ENCODE results near the gene SYNE2. TPM values are rescaled to one million over a fixed set of nuclear protein-coding genes. Genes with fewer than 3 reads are reported as not detected.
"Not testable (repeated sequence)": the region's sequence is repeated elsewhere in the genome, so short reads cannot be mapped to it uniquely, and the experiment has no call there.

SYNE2 gene
- polyA plus RNA-seq, 1 donor from 2014 or later: 18.1 TPM

DNA sequence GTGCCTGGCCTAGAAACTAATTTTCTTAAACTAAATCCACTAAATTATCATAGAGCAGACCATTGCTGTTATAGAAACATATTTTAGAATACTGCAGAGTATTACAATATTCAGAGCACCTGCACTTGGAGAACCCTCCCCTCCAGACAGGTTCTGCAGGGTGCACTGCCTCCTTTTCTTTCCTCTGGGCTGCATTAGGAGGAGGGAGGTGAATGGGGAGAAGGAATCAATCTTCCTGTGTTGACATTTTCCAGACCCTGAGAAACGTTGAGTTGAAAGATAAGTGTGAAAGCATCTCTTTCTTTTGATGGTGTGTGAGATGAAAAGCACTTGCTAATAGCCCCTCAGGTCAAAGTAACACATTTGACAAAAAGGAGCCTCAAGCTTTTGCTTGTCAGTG, 7.3 kb downstream of the SYNE2 start:
- Mint-ChIP-seq H3K4me1 (peaks cover 18 to 22% (median 22%) of the 10 kb centered on the region in 3 donors), H3K27ac (peak overlapping the region in 2 of 3 donors; percentile 21 to 68), H3K9me3 (no peaks in the 10 kb centered on the region), H3K27me3 (peaks cover 4% of the 10 kb centered on the region), H3K4me3 (peak overlapping the region in 1 of 4 donors; percentile 35), H3K36me3 (peaks cover 3% of the 10 kb centered on the region)

DNA sequence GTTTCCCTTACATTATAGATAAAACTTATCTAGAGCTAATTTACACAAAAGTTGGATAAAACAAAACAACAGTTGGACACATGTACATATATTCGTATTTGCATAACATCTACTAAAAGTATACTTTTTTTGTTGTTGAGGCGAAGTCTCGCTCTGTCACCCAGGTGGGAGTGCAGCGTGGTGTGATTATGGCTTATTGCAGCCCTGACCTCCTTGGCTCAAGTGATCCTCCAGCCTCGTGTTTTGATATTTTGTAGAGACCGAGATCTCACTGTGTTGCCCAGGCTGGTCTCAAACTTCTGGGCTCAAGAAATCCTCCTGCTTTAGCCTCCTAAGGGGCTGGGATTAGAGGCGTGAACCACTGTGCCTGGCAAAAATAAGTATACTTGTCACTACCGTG, 9.4 kb downstream of the SYNE2 start:
- Mint-ChIP-seq H3K27me3 (peaks cover 2% of the 10 kb centered on the region), H3K4me1 (peaks cover 26 to 31% (median 30%) of the 10 kb centered on the region in 3 donors), H3K27ac (peak overlapping the region in 1 of 3 donors; percentile 46), H3K9me3 (no peaks in the 10 kb centered on the region), H3K4me3 (peak overlapping the region in 2 of 4 donors; percentile 23 to 59), H3K36me3 (peaks cover 3% of the 10 kb centered on the region)

DNA sequence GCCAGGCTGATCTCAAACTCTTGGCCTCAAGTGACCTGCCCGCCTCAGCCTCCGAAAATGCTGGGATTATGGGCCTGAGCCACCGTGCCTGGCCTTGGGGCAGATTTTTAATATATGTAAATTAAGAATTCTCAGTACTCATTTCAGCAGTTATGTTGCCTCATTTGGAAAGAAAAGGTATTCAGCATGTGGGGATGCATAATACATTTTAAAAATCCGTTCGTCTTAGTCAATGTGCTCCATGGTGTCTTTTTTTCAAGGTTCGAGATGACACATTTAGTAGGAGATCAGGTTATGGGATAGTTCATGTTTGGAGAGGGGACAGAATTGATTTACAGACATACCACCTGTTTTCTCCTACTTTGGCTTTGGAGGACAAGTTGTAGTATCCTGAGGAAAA, 10.2 kb downstream of the SYNE2 start:
- Mint-ChIP-seq H3K27me3 (peaks cover 2% of the 10 kb centered on the region), H3K27ac (peak overlapping the region in 1 of 3 donors; percentile 46), H3K9me3 (no peaks in the 10 kb centered on the region), H3K4me1 (peaks cover 27 to 29% (median 27%) of the 10 kb centered on the region in 3 donors), H3K36me3 (peaks cover 2% of the 10 kb centered on the region), H3K4me3 (peak overlapping the region in 3 of 4 donors; percentile 1 to 76 (median 59))

DNA sequence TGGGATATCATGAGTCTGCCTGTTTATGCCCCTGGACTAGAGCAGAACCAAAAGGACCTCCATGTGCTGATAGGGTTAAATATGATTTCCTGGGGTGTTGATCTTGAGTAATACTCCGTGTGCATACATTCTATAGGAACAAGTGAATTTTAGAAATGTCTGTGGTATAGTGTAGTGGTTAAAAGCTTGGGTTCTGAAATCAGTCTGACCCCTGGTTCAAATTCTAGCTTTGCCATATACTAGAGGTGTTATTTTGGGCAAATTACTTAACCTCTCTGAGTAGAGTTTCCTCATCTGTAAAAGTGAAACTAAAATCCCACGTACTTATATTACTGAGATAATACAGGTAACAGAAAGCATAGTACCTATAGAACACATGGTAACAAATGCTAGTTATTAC, 12.0 kb downstream of the SYNE2 start:
- not testable (repeated sequence) for H3K9me3 Mint-ChIP-seq
- peaks cover 35 to 43% (median 41%) of the 10 kb centered on the region in 3 donors for H3K4me1 Mint-ChIP-seq

DNA sequence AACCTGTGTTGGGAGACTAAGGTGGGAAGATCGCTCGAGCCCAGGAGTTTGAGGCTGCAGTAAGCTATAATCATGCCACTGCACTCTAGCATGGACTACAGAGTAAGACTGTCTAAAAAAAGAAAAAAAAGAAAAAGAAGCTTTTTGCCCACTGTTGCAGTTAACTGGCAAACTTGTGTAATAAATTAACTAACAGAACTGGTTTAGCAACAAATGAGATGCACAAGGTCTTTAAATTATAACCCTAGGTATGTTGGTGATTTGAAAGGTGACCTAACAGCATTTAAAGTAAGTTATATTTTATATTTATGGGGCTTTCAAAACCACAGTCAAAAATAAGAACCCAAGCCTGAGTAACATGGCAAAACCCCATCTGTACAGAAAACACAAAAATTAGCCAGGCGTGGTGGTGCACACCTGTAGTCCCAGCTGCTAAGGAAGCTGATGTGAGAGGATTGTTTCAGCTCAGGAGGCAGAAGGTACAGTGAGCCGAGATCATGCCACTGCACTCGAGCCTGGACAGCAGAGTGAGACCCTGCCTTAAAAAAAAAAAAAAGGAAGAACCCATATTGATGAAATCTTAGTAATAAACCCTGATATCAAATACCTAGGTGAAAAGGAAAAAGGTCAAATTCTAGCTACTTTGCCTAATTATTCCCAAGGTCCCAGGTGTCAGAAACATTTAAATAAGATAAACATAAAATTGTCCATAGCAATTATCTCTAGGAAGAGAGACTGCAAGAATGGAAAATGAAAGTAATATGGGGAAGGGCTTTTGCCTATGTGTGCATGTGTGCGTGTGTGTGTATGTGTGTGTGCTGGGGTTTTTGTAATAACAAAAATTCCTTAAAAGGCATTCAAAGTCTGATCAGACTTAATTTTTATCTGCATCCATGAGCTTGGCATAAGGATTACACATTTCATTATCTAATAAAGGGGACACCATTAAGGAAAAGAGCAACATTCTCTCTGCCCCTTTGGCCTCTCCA, 15.4 kb downstream of the SYNE2 start:
- peak overlapping the region; percentile 77 to 81 (median 79) for H3K27ac Mint-ChIP-seq
- peaks cover 31 to 50% (median 47%) of the 10 kb centered on the region in 3 donors for H3K4me1 Mint-ChIP-seq
- peak overlapping the region; percentile 30 to 73 (median 64) for H3K4me3 Mint-ChIP-seq
- no peaks in the 10 kb centered on the region for H3K36me3 Mint-ChIP-seq
- H3K27me3 Mint-ChIP-seq: no peaks in the 10 kb centered on the region
- no peaks in the 10 kb centered on the region for H3K9me3 Mint-ChIP-seq

More for the DNA sequence above, 12.0 kb downstream of the SYNE2 start:
- not testable (repeated sequence) for H3K36me3 Mint-ChIP-seq, H3K27me3 Mint-ChIP-seq
- Mint-ChIP-seq H3K4me3 (peak overlapping the region; percentile 6 to 91 (median 72)), H3K27ac (peak overlapping the region; percentile 23 to 95 (median 94))

DNA sequence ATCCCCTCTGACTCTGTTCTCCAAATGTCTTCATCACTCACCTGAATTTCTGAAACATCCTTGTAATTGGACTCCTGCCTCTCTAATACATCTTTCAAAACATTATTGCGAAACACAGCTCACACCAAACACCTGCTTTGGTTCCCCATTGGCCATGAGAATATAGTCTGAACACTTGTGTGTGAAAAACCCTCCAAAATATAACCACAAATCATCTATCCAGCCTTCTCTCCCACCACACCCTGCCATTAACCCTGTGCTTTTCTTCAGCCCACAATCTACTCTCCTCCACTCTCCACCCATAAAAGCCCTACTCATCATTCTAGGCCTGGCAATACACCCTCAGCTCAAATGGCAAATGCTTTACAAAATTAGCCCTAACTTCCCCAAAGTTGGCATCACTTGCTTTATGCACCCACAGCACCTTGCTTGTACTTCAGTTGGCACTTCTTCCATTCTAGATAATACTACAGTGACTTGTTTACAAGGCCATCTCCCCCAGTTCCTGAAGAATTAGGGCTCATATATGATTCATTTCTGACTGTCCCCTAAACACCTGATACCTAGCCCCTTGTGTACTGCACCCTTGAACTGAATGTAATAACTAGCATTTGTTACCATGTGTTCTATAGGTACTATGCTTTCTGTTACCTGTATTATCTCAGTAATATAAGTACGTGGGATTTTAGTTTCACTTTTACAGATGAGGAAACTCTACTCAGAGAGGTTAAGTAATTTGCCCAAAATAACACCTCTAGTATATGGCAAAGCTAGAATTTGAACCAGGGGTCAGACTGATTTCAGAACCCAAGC, 17.3 kb downstream of the SYNE2 start:
- not testable (repeated sequence) for H3K36me3 Mint-ChIP-seq, H3K9me3 Mint-ChIP-seq, H3K27me3 Mint-ChIP-seq
- Mint-ChIP-seq H3K27ac (peak overlapping the region; percentile 33 to 67 (median 42)), H3K4me3 (peak overlapping the region in 3 of 4 donors; percentile 24 to 43 (median 29)), H3K4me1 (peaks cover 21 to 48% (median 41%) of the 10 kb centered on the region in 3 donors)

DNA sequence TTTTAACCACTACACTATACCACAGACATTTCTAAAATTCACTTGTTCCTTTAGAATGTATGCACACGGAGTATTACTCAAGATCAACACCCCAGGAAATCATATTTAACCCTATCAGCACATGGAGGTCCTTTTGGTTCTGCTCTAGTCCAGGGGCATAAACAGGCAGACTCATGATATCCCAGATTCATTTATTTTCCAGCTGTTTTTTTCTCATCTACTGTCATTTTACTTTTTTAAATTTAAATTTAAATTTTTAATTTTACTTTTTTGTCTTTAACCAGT, 17.9 kb downstream of the SYNE2 start:
- not testable (repeated sequence) for H3K9me3 Mint-ChIP-seq, H3K27ac Mint-ChIP-seq, H3K36me3 Mint-ChIP-seq, H3K27me3 Mint-ChIP-seq, H3K4me3 Mint-ChIP-seq
- H3K4me1 Mint-ChIP-seq: peaks cover 20 to 44% (median 38%) of the 10 kb centered on the region in 3 donors

DNA sequence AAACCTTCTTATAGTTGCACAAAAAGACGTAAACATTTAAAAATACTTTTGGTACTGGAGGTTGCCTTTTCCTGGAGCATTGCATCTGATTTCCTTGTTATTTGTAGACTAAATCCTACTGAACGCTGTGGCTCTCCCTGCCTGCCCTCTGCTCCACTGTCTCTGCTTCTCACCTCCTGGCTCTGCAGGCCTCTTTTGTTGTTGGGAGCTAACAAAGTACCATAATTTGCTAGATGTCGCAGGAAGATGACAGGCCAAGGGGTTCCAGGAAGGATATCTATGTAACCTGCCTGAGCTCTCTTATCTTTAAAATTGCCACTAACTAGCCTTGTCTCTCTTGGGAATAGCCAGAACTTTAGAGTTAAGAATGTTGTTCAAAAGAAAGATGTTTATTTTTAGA, 21.4 kb downstream of the SYNE2 start:
- Mint-ChIP-seq H3K36me3 (peaks cover 2% of the 10 kb centered on the region), H3K27ac (no peak overlapping the region), H3K4me3 (no peak overlapping the region), H3K9me3 (no peaks in the 10 kb centered on the region), H3K4me1 (peaks cover 6 to 21% (median 13%) of the 10 kb centered on the region in 3 donors), H3K27me3 (no peaks in the 10 kb centered on the region)

DNA sequence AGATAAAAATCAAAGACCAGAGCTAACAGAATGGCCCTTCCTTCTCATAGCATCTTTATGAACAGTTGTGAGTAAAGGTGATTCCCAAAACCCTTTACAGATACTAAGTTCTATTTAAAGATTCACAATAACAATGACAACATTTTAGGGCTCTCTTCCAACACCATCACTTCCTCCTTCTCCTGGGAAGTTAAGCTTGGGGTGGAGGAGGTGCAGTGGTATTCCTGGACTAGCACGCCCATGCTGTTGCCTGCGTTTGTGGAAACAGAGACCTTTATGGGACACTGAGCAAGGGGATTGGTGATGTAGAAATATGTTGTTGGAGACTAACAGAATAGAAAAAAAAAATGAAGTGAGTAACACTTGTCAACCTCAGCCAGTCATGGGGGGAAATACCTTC, 22.5 kb downstream of the SYNE2 start:
- H3K4me1 Mint-ChIP-seq: peaks cover 0 to 13% (median 7%) of the 10 kb centered on the region in 3 donors
- no peak overlapping the region for H3K4me3 Mint-ChIP-seq

DNA sequence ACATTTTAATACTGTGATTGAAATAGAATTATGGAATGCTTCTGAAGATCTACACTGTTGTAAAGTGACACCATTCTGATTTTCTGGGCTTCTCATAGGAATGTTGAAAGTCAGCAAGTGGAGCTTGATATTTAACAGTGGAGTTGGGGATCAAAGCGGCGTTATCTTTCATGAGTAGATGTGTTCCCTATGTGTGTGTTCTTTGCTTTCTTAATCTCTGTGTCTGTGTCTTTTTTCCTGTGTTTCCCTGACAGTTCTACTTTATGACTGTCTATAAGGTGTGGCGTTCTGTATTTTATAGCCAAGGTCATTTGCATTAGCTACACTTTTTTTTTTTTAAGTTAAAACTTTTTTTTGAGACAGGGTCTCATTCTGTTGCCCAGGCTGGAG, 24.7 kb downstream of the SYNE2 start:
- H3K4me3 Mint-ChIP-seq: no peak overlapping the region
- no peaks in the 10 kb centered on the region for H3K9me3 Mint-ChIP-seq
- no peaks in the 10 kb centered on the region for H3K27me3 Mint-ChIP-seq
- H3K27ac Mint-ChIP-seq: no peak overlapping the region
- H3K36me3 Mint-ChIP-seq: peaks cover 2% of the 10 kb centered on the region
- H3K4me1 Mint-ChIP-seq: peaks cover 0 to 13% (median 3%) of the 10 kb centered on the region in 3 donors

More for the DNA sequence above, 22.5 kb downstream of the SYNE2 start:
- no peaks in the 10 kb centered on the region for H3K27me3 Mint-ChIP-seq
- no peaks in the 10 kb centered on the region for H3K9me3 Mint-ChIP-seq
- H3K27ac Mint-ChIP-seq: peak overlapping the region in 1 of 3 donors; percentile 8
- H3K36me3 Mint-ChIP-seq: peaks cover 2% of the 10 kb centered on the region

DNA sequence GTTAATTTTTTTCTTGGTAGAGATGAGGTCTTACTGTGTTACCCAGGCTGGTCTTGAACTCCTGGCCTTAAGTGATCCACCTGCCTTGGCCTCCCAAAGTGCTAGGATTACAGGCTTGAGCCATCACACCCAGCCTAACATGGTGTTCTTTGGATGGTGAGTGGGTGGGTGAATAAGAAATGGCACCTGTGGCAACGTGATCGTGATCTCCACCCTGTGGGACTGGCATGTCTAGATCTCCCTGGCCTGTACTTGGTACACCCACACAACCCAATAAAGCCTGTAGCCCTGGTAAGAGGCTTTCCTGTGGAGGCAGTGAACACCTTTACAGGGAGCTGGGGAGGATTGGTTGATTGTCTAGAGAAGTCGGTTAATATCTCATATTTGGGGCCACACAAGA, 25.2 kb downstream of the SYNE2 start:
- Mint-ChIP-seq H3K36me3 (peaks cover 2% of the 10 kb centered on the region), H3K27ac (no peak overlapping the region), H3K27me3 (no peaks in the 10 kb centered on the region), H3K4me1 (peaks cover 0 to 9% (median 0%) of the 10 kb centered on the region in 3 donors), H3K9me3 (no peaks in the 10 kb centered on the region), H3K4me3 (no peak overlapping the region)

DNA sequence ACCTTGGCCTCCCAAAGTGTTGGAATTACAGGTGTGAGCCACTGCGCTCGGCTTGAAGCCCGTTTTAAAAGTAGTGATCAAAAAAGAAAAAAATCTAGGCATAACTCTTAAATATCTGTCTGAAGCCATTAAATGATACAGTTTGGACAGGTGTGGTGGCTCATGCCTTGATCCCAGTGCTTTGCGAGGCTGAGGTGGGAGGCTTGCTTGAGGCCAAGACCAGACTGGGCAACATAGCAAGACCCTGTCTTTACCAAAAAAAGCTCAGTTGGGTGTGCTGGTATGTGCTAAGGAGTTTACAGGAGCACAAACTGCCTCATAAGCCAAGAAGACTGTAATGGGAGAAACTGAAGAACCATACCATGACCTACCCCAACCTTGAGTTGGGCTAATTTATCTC, 26.0 kb downstream of the SYNE2 start:
- no peaks in the 10 kb centered on the region for H3K27me3 Mint-ChIP-seq
- no peaks in the 10 kb centered on the region for H3K9me3 Mint-ChIP-seq
- peaks cover 0 to 6% (median 0%) of the 10 kb centered on the region in 3 donors for H3K4me1 Mint-ChIP-seq
- H3K36me3 Mint-ChIP-seq: peaks cover 2% of the 10 kb centered on the region
- no peak overlapping the region for H3K27ac Mint-ChIP-seq
- no peak overlapping the region for H3K4me3 Mint-ChIP-seq

DNA sequence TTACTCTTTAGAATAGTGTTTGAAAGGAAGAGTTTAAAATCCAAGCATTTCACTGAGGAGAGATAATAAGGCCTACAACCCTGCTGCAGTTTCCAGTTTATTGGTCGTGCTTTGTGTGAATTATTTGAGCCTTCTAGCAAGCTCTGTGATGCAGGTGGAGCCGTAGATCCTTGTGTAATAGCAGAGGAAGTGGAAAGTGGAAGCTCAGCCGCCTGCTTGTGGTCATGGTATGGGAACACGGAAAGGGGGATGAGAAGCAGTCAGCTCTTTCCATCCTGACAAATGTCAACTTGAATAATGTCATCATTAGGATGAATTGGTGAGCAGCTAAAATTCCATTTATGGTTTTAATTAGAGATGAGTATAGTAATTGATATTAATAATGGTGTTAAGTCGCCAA, 29.1 kb downstream of the SYNE2 start:
- H3K4me3 Mint-ChIP-seq: no peak overlapping the region
- H3K36me3 Mint-ChIP-seq: no peaks in the 10 kb centered on the region
- no peaks in the 10 kb centered on the region for H3K27me3 Mint-ChIP-seq
- H3K9me3 Mint-ChIP-seq: no peaks in the 10 kb centered on the region
- peak overlapping the region in 1 of 3 donors; percentile 47 for H3K27ac Mint-ChIP-seq
- H3K4me1 Mint-ChIP-seq: peaks cover 0 to 2% (median 0%) of the 10 kb centered on the region in 3 donors

DNA sequence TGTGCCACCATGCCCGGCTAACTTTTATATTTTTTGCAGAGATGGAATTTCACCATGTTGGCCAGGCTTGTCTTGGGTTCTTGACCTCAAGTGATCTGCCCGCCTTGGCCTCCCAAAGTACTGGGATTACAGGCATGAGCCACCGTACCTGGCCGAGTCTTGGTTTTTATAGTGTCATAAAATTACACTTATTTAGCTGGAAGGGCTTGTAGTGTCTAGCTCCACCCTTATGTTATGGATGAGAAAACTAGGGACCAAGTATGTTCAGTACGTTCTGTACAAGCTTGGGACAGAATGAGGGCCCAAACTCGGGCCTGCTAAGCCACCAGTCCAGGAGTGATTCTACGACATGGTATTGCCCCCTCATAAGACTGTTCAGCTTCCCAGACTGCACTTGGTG, 35.1 kb downstream of the SYNE2 start:
- H3K27ac Mint-ChIP-seq: no peak overlapping the region
- H3K4me3 Mint-ChIP-seq: no peak overlapping the region
- H3K4me1 Mint-ChIP-seq: peaks cover 0 to 2% (median 0%) of the 10 kb centered on the region in 3 donors

DNA sequence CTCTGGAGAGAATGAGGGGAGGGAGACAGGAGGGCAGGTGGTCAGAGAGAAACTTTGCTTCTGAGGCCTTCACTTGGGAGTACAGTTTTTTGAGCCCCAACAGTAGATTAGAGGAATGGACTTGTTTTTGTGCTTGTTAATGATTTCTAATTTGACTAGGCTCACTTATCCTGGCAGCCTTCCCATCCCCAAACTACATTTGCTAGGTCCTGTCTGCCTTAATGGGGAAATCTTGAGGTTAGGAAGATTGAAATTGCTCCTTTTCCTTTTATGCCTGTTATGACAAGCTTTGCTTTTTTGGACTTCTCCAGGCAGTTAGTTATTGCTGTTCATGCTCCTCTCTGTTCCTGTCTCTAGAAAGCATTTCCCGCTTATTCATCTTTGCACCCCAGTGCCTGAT, 37.7 kb downstream of the SYNE2 start:
- no peaks in the 10 kb centered on the region for H3K27me3 Mint-ChIP-seq
- H3K27ac Mint-ChIP-seq: no peak overlapping the region
- H3K9me3 Mint-ChIP-seq: no peaks in the 10 kb centered on the region
- no peaks in the 10 kb centered on the region for H3K36me3 Mint-ChIP-seq
- no peak overlapping the region for H3K4me3 Mint-ChIP-seq
- no peaks in the 10 kb centered on the region for H3K4me1 Mint-ChIP-seq

More for the DNA sequence above, 35.1 kb downstream of the SYNE2 start:
- H3K27me3 Mint-ChIP-seq: no peaks in the 10 kb centered on the region
- no peaks in the 10 kb centered on the region for H3K9me3 Mint-ChIP-seq
- no peaks in the 10 kb centered on the region for H3K36me3 Mint-ChIP-seq
